GM21576 (cell line): ENCODE results near the gene ARHGAP15.

ENCODE experiments used
- ATAC-seq: cut with Tn5 transposase; IDR thresholded peaks from one replicate; pipeline ENCODE4 v1.9.1; 2021; ENCODE audit warnings: mild to moderate bottlenecking, moderate library complexity; ENCODE audit not compliant: unreplicated experiment

ARHGAP15 gene

GRCh38 chr2:143219266-143219665, 90.0 kb downstream of the ARHGAP15 start:
- no peak for ATAC-seq

GRCh38 chr2:143223556-143223955, 94.3 kb downstream of the ARHGAP15 start:
- no peak for ATAC-seq

DNA sequence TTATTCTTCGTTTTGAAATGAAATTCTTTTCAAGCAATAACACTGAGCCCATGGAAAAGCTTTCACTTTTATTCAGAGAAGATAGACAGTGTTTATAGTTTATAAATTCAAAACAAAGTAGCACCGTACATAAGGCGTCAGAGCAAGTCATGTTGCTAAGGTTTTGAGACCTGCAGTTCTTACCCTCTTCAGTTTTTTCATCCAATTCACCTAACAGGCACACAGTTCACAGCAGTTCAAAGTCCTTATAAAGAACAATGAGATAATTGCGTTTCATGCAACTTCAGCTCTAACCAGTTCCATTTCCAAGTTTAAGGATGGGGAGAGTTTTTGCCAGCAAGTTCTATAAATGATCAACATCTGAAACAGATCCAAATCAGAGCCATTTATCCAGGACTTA, 96.7 kb downstream of the ARHGAP15 start:
- ATAC-seq: no peak

- ATAC-seq: no peak
Observed at GRCh38 chr2:143226714-143227541, 97.7 kb downstream of the ARHGAP15 start.

GRCh38 chr2:143229411-143229810, 100.2 kb downstream of the ARHGAP15 start:
- no peak for ATAC-seq

DNA sequence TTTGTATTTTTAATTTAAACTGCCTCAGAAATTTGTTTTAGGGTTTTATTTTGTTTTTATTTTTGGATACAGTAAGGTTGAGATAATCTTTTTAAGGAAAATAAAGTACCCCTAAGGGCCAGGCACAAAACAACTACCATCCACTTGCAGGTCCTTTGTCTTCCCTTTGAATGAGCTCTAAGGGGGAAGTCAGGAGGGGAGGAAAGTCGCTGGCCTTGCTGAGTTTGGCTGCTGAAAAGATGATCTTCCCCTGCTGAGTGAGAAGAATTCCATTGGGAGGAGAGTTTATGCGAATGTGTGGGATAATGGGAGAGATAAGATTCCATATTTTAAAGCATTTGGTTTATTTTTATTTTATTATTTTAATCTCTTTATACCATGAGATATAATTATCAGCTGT, 100.7 kb downstream of the ARHGAP15 start:
- no peak for ATAC-seq

DNA sequence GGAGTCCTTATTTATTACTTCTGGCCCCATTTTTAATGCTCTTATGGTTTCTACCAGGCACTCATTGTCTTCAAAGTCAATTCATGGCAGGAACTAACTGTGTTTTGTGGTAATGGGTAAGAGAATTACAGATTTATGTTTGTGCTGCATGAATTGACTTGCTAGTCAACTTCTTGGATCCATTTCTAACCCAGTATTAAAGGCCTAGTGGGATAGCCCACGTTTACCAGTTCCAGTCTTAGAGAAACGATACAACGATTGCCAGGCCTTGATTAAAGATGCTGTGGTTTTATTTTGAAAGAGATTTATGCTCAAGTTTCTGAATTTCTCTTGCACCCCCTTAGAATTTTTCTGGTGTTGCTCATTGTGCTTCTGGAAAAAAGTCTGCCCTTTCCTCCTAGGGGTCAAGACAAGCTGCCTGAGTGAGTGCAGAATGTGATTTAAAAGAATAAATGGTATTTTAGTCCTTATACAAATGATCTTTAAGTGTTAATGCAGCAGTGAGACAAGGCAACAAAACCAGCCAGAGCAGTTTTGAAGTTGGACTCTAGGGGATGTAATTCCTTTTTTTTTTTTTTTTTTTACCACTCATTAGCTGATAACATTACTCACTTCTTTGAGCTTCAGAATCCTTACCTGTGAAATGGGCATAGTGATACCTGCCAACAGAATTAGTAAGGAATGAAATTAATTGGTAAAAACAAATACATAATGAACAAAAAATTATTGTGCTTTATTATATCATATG, 101.5 kb downstream of the ARHGAP15 start:
- ATAC-seq: no peak

DNA sequence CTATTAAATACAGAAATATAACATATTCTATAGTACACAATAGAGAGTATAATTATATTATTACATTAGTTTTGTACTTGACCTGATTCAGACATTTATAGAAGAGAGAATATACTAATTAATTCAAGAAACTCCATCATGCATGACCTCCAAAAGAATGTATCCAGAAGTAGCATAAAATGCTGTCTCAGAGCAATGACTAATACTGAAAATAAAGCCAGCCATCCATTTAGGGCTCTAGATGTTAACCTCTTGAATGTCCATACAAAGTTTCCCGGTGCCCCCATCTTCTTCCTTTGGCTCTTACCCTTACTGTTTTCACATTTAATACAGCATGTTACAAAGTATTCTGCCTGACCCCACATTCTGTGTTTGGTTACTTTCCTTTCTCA, 102.0 kb downstream of the ARHGAP15 start:
- ATAC-seq: no peak

DNA sequence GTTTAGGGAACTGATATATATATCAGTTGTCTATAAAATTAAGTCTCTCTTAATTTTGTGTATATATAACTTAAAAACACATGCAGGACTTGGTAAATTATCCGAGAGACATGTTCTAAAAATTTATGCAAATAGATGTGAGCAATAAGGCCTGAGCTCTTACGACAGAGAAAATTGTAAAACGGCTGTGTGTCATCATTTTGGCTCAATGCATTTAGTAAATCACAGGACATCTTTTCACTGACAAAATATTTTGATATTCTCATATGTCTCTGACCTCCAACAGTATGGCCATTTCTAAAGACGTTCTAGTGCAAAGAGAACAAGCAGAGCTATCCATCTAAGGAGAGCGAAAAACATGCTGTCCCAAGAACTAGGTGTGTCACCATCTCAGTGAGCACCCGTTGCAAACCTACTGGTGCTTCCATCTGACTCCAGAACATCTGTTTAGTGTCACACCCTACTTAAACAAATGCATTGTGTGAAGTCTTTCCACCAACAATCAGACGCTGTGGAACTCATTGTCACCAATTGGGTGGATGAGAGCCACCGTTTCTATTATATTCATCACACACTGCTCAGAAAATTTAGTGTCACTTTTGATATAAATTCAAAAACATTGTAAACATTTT, 108.0 kb downstream of the ARHGAP15 start:
- ATAC-seq: no peak

GRCh38 chr2:143241403-143242088, 112.3 kb downstream of the ARHGAP15 start:
- no peak for ATAC-seq

- no peak for ATAC-seq
Observed at GRCh38 chr2:143246246-143246645, 117.0 kb downstream of the ARHGAP15 start.

DNA sequence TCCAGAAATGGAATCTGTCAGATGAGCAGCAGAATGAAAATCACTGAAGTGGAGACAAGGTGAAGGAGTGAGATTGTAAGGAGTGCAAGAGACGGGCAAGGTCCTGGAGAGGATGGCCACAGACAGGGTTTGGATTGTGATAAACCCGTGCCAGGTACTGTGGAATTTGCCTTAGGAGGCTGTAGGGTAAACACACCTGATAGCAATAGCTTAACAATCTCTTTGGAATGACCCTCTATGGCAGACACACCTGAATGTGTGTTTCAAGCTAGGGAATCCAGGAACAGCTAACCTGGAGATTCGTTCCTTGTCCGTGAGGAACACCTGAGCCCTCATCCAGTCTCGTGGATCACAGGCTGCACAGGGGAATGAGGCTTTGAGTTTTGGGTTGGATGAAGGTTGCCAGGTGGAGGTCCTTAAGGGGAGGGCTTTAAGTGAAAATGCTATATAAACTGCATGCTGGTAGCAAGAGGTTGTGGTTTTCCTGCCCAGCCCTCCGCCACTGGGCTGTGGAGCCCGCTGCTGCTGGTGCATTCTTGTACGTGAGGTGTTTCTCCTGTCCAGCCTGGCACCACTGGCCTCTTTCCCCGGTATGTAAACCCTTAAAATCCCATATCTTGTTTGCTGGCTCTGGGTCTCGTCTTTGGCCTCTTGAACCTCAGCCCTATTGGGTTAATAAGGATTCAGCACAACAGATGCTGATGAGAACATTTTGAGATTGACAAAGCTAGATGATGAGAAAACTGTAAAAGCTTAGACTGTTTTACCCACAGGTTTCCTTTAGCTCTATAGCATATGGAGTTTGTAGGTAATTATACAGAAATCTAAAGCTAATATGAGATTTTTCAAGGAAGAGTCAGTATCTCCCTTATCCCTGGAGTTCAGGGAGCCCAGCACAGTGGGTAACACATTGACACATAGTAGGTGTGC, 117.9 kb downstream of the ARHGAP15 start:
- ATAC-seq: no peak

DNA sequence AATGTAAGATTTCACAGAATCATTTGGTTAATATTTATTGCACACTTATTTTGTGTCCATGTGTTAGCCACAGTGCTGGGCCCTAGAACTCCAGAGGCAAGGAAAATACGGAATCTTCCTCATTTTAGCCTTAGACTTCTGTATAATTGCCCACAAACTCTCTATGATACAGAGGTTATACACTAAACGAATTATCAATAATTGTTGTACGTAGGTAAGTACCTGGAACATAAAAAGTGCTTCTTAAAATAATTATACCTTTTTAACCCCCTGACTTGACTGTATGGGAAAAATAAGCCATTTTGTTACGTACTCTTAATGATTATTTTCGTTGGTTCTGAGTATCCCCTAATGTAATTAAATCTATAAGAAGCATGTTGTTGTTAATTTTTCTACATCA, 119.4 kb downstream of the ARHGAP15 start:
- no peak for ATAC-seq

DNA sequence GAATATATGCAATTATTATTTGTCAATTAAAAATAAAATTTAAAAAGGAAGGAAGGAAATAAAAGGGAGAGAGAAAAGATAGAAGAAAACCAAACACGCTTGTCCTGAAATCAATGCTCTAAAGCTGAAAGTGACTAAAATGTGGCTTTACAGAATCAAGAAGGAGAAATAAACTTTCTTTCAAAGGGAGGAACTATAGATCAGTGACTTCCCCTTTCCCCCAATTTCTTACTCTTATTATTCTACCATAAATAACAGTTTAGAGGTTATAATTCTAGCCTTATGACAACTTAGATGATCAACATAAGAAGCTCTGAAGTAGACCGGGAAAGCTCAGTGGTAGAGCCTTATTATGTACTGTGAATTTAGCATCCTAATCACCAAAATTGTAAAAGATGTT, 122.5 kb downstream of the ARHGAP15 start:
- no peak for ATAC-seq

DNA sequence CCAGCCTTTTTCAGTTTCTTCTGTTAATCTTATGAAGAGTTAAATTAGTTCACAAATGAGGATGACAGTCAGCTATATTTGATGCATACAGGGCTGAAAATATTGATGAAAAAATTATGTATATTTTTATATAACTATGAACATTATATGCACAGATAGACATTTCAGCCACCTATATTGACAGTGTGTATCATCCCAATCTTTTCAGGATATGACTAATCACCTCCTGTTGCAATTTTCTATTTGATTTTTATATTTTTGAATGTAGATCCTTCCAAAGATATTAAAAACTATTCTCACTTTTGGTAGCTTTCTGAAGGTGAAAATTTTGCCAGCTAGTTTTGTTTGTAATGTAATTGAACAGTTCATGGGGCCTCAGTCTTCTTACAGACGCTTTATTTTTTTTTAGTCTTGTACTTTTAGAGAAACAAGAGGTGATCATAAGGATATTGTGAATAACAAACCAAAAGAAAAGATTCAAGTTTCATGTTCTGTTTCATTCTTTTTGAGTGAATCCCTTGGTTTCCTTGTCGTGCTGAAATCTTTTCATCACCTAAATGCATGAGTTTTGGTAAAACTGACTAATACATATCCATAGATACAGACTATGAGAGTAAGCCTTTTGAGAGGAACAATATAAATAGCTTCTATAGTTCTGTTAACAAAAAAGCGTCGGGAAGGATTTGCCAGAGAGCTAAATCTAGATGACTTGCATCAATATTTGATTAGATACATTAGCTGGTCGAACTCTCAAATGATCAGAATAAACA, 123.1 kb downstream of the ARHGAP15 start:
- ATAC-seq: no peak

- ATAC-seq: no peak
Observed at GRCh38 chr2:143254110-143254509, 124.9 kb downstream of the ARHGAP15 start.

- ATAC-seq: no peak
Observed at GRCh38 chr2:143255086-143255485, 125.9 kb downstream of the ARHGAP15 start.

DNA sequence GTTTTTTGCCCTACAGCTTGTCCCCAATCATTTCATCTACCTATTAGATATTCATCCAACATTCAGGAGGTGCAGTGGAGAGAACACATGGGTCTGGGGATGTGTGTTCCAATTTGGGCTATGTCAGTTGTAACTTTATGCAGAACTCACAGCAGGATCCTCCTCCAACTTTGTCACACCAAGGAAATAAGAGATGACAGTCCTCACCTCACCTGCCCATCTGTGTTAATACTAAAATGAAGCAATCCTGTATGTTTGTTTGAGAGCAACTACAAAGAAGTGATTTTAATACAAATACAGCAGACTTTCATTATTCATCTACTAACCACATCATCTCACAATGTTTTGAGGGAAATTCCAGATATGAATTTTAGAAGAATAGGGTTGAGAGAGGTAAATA, 126.7 kb downstream of the ARHGAP15 start:
- ATAC-seq: no peak

GRCh38 chr2:143258126-143258892, 129.1 kb downstream of the ARHGAP15 start:
- no peak for ATAC-seq
